HG03558 (cell line): ENCODE data around the gene TTC6.

Experiments
- ATAC-seq: cut with Tn5 transposase; IDR thresholded peaks from one replicate; pipeline ENCODE4 v1.9.1; 2021; ENCODE audit warnings: moderate number of reproducible peaks; ENCODE audit not compliant: unreplicated experiment; ENCODE audit errors: extremely low read depth

TTC6 gene

GRCh38 chr14:37618498-37619028, 23.1 kb downstream of the TTC6 start:
- no peak for ATAC-seq

DNA sequence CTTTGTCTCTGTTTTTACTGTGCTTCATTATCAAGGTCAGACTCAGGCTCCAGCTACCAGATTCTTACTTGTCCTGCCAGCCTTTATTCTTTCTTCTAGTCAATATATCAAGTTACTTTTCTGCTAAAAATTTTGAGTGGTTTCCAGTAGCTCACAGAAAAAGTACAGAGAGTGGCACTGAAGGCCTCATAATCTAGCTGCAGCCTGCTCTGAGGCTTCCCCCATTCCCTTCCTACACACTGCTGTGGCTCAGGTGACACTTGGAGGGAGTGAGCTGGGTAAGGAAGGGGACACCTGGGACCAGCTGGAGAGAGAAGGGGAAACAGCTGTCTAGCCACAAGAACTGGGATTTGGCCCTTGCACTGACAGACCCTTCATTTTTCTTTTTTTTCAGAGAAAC, 25.4 kb downstream of the TTC6 start:
- no peak for ATAC-seq

GRCh38 chr14:37622231-37622923, 26.9 kb downstream of the TTC6 start:
- ATAC-seq = no peak

DNA sequence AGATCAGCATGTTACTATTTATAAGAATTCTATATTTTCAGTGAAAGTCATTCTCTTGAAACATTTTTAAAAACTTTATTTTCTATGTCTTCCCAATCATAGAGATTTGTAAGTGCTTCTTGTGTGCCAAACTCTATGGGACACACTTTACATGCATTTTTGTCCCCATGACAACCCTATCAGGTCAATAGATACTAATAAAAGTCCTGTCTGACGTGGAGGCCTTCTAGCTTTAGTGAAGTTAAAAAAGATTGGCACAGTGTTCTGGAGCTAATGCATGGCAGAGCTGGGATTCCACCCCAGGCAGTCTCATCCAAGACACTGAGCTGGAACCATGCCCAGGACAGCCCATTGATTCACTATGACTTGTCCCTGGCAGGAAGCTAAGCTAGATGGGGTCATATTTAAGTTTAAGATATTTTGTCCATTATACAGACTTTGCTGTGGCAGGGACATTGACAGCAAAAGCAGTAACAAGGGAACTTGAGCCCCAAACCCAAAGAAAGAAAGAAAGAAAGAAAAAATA, 28.1 kb downstream of the TTC6 start:
- no peak for ATAC-seq

DNA sequence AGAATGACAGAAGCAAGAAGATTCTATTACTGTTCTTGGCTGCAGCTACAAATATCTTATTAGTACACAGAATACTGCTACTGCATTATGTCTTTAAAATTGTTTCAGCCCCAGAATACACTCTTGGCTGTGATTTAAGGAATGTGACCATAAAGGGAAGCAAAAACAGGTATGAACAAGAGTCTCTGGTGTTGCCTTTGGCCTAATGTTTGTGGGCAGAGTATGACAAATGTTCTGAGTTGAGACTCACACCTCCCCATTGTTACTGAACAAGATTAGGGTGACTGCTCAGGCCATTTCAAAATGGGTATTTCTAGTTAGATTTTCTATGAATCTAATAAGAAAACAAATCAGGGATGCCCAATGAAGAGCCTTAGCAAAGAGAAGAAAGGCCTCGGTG, 28.5 kb downstream of the TTC6 start:
- no peak for ATAC-seq

GRCh38 chr14:37625597-37626595, 30.5 kb downstream of the TTC6 start:
- no peak for ATAC-seq

DNA sequence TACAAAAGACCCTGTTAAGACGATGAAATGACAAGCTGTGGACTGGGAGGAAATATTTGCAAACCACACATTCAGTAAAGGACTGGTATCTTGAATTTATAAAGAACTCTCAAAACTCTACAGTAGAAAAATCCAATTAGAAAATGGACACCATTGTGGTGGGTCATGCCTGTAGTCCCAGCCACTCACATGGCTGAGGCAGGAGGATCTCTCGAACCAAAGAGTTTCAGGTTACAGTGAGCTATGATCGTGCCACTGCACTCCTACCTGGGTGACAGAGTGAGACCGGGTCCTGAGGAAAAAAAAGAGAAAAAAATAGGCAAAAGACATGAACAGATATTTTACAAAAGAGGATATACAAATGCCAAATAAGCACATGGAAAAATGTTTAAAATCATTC, 41.9 kb downstream of the TTC6 start:
- ATAC-seq = no peak

- no peak for ATAC-seq
Measured at GRCh38 chr14:37638599-37638998, 43.2 kb downstream of the TTC6 start.

DNA sequence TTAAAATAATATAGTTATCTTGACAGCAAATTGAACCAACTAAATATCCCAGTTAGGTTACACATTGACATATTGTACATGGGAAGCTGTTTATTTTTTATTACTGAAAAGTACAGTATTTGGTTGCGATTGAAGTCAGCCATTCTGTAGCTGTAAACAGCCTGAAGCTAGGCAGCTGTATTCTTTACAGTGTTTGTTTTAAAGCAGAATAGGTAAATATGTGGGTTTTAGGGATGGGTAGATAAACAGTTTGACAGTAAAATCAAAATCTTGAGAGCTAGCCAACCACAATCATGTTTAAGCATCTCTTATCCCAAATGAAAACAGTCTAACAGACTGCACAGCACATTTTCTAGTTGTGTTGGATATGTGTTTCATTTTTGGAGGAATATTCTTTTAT, 45.7 kb downstream of the TTC6 start:
- ATAC-seq = no peak

DNA sequence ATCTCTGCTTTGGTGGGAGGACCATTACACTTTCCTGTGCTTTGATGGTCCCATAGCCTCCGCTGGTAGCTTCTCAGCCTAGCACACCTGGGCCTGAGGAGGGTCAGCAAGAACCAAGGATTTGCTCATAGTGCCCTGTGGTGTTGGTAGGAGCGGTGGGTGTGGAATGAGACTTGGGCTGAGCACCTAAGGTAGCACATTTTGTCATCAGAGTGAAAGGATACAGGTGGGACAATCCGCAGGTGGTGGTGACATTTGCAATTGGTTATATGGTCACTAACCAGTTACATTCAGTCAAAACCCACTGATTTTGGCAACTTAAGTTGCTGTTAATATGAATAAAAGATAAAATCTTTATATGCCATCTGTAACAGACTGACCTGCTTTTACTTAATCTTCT, 46.7 kb downstream of the TTC6 start:
- no peak for ATAC-seq

DNA sequence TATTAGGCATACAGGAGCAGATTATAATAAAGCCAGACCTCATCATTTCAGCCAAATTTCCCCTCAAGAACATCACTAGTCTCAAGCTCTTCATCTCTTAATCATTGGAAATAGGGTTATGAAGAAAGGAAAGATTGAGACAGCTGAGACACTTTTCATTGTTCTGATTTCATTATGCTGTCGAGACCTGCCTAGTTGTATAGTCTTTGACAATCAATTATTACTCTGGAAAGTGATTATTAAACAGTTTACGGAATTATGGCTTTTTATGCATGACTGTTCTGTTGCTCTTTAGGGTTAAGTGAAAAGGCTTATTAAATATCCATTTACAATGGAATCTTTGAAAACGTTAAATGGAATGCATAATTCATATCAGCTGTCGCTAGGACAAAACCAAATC, 48.3 kb downstream of the TTC6 start:
- no peak for ATAC-seq
